NCI-H526 (cell line): ENCODE measurements around the gene TMEM132D.
A peak's percentile ranks its signal among the peaks of the same experiment; 100 is the strongest.
"Not testable (repeated sequence)": the region's sequence is repeated elsewhere in the genome, so short reads cannot be mapped to it uniquely, and the experiment has no call there.

Source experiments
- DNase-seq, 2 experiments: peaks; one replicate each; lab custom pipeline; 2025; lab: John Stamatoyannopoulos, UW

TMEM132D gene

DNA sequence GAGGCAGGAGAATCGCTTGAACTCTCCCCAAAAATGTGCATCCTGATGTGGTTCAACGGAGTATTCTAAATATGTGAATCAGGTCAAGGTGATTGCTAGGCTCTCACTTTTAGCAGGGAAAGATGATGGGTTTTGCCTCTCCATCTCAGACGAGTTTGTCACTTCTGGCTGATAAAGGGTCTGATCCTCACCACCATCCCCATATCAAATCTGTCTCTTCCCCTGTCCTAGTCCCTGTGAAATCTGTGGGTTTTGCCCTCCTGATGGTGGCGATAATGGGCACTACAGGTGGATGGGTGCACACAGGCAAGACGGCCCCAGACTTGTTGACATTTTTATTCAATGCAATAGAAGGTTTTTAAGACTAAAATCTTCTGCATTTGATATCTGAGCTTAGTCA lies 665.9 kb downstream of the TMEM132D start:
- no peak for DNase-seq

DNA sequence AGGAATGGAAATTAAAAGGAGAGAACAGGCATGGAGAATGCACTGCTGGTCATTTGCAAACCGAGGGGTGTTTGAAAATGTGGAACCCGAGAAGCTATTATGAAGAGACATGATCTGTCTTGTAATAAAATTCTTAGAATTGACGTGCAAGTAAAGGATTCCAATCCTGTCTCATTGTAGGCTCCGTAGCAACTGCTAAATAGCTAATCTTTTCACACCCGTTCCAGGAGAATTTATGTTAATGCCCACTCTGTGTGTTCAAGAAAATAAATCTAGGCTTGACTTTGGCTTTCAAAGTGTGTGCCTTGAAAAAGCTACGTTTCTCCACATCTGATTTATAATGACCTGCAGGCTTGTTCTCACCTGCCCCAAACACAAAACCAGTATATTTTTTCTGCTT lies 669.6 kb downstream of the TMEM132D start:
- DNase-seq = peak in 1 of 2 experiments; percentile 26

- DNase-seq = no peak
Observed at GRCh38 chr12:129231491-129231890, 672.3 kb downstream of the TMEM132D start.

GRCh38 chr12:129230995-129231394 lies 672.8 kb downstream of the TMEM132D start:
- no peak for DNase-seq

- DNase-seq = no peak
Observed at GRCh38 chr12:129226851-129227250, 677.0 kb downstream of the TMEM132D start.

DNA sequence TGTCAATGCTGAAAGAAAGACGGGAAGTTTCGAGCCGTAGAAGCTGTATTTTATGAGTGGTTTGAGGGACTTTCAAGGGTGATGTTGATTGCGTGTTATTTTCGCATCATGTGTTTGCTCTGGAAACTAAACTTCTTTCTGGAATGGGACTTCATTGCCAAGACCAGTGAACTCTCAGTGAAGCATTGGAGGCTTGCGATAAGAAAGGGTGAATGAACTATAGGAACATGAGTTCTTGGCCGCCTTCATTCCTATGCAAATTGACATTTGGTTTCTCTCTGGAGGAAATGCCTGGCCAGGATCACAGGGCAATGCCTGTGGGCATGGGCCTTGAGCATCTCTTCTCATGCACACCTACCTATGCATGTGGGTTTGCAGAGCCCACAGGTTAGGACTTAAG lies 677.8 kb downstream of the TMEM132D start:
- DNase-seq = peak in 1 of 2 experiments; percentile 31

- no peak for DNase-seq
Observed at GRCh38 chr12:129215556-129215955, 688.3 kb downstream of the TMEM132D start.

DNA sequence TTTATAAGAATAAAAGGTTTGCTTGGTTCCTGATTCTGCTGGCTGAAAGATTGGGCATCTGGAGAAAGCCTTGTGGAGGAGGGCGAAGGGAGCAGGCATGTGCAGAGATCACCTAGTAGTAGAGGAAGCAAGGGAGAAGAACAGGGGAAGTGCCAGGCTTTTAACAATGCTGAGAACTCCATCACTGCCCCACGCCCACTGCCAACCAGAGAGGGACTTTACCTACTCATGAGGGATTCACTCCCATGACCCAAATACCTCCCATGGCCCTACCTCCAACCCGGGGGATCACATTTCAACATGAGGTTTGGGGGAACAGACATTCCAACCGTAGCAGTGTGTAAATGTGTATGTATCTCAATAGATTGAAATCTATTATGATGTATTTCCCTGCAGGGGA lies 690.3 kb downstream of the TMEM132D start:
- DNase-seq = no peak

GRCh38 chr12:129211862-129212630 lies 691.8 kb downstream of the TMEM132D start:
- no peak for DNase-seq

DNA sequence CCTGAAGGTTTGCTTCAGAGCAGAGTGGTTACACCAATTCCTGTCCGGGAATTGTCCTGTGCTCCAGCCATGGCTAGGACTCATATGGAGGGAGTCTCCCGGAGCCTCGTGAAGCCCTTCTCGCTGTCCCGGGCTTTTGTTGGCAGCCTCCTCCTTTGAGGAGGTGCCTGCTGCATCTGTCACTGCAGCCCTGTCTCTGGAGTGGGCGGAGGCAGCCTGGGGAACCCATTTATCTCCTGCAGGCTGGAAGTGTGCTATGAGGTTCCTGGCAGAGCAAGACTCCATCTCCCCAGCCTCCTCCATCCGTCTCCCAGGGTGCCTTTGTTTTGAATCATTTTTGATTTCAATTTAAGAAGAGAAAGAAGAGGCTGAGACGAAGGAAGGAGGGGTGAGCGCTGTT lies 695.3 kb downstream of the TMEM132D start:
- no peak for DNase-seq

GRCh38 chr12:129207084-129207483 lies 696.7 kb downstream of the TMEM132D start:
- no peak for DNase-seq

DNA sequence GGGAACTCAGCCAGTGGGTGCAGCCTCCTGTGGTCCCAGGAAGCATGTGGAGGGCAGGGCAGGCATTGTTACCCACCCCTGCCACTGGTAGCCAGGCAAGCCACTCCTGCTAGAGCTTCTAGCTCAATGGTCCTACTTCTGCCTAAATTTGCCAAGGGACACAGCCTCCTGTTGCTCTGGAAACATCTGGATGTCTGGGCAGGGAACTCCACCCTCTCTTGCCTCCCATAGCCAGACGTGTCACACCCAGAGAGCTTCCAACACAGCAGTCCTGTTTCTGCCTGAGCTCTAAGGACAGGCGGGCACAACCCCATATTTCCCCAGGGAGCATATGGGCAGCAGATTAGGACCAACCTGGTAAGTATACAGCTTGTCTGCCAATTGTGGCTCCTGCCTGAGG lies 700.4 kb downstream of the TMEM132D start:
- no peak for DNase-seq

GRCh38 chr12:129202109-129202814 lies 701.6 kb downstream of the TMEM132D start:
- no peak for DNase-seq

DNA sequence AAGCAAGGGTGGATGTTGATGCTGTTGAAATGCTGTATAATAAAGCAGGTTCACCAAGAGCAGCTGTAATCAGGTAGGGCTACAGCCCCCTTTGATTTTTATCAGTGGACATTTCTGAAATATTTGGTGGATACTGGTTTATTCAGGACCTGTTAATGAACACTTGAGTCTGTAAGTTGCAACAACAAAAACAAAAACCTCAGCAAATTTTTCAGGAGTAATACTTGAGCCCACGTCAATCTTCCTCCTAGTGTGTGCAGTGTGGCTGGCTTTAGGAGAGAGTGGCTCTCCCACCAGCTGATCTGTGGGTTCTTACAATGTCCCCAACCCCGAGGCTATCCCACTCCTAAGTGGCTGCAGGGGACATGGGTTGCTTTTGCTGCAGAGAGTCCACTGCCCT lies 702.8 kb downstream of the TMEM132D start:
- no peak for DNase-seq

- no peak for DNase-seq
Observed at GRCh38 chr12:129200576-129200975, 703.2 kb downstream of the TMEM132D start.

- no peak for DNase-seq
Observed at GRCh38 chr12:129196927-129197326, 706.9 kb downstream of the TMEM132D start.

DNA sequence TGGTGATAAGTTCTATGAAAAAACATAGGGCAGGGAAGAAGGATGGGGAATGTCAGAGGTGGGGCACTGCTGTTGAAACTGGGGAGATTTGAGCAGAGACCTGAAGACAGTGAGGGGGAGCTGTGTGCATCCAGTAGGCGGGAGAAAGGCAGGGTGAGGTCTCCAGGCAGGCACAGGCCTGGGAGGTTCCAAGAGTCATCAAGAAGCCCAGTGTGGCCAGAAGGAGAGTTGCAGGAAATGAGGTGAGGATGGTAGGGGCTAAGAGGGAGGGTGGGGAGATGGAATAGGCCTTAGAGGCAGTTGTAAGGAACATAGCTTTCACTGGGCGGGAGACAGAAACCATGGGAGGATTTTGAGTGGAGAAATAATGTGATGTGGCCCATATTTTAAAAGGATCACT lies 708.7 kb downstream of the TMEM132D start:
- no peak for DNase-seq

- peak; percentile 44 to 85 for DNase-seq
Observed at GRCh38 chr12:129193263-129193871, 710.5 kb downstream of the TMEM132D start.

DNA sequence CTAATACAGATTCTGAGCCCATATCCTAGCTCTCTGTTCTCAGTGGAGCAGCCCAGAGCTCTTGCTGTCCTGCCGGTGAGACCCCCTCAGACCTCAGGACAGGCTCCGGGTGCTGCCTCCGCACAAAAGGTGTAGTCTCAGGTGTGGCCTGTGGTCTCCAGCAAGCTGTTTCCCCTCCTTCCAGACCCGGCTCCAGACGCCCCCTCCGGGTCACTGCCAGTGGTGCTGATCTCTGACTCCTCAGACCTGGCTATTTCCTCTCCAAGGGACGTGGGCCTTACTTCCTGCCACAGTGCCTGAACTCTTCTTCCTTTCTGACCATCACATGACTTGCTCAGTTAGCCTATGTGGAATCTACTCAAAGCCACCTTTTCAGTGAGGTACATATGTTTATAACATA lies 713.0 kb downstream of the TMEM132D start:
- DNase-seq = peak in 1 of 2 experiments; percentile 49

GRCh38 chr12:129189879-129190278 lies 713.9 kb downstream of the TMEM132D start:
- DNase-seq = not testable (repeated sequence)

- peak in 1 of 2 experiments; percentile 66 for DNase-seq
Observed at GRCh38 chr12:129186952-129187351, 716.9 kb downstream of the TMEM132D start.

GRCh38 chr12:129185855-129186254 lies 718.0 kb downstream of the TMEM132D start:
- no peak for DNase-seq
